NCI-H226 (cell line): ENCODE measurements around the gene MCEMP1.

Experiments
- DNase-seq: peaks from one replicate; pipeline ENCODE4 v3.0.0-alpha.2; 2015

MCEMP1 gene

DNA sequence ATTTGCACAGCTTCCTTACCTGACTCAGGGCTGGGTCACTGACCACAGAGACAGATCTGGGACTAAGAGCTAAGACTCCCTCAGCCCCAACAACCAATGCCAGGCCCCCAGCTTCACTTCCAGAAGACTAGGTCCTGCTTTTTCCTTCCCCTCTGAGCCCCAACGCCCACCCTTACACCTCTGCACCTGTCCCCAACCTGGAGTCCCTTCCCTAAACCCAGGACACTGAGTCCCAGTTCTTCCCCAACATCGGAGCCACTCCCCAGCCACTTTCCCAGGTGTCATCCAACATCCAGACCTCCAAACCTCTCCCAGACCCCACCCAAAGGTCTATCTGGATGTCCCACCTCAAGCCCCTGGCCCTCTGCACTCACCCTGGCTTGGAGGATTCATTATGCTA, 22.1 kb downstream of the MCEMP1 start:
- DNase-seq: no peak

DNA sequence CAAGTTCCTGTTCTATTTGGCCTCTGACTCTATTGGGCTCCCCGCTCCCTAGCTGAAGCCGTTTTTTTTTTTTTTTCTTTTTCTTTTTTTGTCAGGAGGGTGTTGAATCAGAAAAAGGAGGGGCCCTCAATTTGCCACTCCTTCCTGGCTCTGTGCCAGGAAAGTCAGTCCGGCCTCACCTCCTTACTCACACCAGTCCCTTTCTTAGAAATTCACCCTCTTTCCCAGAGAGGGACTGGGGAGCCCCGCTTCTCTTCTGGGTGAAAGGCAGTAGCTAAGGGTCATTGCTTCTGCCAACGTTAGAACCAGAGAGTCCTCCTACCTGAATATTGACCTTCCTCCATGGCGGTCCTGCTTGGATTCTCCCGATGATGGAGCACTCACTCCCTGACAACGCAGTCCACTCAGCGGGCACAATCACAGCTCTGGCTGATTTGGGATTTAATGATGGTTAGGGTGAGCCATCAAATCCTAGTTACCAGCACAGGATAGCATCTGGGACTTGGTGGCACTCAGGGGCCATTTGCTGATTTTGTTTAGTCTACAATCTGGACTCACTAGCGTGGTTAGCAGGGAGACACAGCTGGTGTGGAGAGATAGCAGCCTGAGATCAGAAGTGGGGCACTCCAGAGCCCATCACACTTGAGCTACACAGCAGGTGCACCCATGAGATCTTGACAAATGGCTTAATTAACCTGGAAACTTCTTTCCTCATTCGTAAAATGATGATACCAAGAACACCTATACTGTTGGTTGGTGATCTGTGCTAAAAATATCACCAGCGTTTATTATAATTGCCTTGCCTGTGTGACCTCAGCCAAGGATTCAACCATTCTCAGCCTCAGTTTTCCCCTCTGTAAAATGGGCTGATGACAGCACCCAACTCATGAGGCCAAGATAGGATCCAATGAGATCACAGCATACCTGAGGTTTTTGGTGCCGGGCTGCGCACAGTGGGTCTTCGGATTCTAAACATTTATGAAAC, 22.8 kb downstream of the MCEMP1 start:
- no peak for DNase-seq

DNA sequence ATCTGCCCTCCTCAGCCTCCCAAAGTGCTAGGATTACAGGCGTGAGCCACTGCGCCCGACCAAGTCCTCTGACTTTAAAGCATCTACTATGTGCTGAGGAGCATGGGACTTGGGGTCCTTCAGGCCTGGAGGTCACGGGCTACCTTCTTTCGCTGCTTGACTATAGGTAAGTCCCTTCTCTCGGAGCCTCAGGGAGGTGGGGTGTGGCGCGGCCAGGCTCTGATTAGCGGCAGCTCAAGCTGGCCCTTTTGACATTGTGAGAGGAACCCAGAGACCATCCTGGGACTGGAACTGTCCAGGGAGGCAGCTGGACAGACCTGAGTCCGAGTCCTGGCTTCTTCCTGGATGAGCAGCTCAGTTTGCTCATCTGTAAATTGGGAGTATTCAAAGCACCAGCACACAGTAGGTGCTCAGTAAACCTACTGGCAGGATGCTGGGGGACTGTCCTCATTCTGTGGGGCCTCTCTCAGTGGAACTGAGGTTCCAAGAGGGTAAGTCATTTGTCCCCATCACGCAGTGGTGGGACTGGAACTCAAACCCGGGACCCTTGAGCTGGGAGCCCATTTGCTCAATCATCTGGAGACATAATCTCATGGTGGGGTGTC, 24.3 kb downstream of the MCEMP1 start:
- DNase-seq: no peak

DNA sequence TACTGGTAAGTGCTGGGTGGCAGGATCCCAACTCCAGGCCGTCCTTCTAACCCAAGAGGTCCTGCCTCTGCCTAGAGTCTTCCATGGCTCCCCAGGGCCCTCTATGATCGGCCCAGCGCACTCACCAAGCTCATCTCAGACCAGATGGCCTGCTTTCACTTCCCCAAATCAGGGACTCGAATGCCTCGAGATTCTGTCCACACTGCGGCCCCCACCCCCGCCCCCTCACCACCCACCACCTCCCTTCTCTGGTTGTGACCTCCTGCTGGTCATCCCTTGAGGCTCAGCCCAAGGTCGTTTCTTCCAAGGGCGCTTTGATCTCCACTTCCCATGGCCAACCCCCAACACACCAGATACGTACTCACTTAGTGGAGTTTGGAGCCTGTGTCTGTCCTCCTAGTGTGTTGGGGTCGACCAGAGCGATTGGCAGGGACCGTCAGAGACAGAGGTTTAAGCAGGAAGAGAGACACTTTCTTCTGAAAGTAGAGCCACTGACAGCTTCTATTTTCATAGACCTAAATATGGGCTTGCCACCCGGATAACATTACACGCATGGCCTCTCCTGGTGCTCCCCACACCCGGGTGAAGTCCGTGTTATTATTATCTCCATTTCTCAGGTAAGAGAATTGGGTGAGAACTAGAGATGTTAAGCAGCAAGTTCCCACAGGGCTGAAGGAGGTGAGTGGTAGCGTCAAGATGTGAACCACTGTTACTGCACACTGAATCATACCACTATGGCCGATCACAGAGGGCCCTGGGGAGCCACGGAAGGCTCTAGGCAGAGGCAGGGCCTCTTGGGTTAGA, 25.0 kb downstream of the MCEMP1 start, which contains the start of gene FCER2:
Gene FCER2 (minus strand): TSS at position 478 of the 804 bp plus-strand sequence. CDS start 2,371 bp downstream, outside the sequence.
- no peak for DNase-seq

DNA sequence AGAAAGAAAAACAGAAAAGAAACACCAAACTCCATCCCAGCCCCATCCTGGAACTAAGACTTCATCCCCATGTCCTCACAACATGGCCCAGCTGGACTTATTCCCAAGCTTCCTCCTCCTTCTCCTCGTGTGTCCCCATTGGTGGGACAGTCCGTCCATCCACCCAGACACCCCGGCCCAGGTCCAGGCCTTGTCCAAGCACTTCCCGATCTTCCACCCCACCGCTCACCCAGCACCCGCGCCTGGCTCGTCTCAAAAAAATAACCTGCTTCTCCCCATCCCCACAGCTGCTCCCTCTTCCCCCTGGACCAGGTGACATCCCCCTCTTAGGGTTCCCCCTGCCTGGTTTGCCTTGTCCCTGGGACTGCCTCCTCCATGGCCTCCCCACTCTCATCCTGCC, 26.4 kb downstream of the MCEMP1 start:
- no peak for DNase-seq

DNA sequence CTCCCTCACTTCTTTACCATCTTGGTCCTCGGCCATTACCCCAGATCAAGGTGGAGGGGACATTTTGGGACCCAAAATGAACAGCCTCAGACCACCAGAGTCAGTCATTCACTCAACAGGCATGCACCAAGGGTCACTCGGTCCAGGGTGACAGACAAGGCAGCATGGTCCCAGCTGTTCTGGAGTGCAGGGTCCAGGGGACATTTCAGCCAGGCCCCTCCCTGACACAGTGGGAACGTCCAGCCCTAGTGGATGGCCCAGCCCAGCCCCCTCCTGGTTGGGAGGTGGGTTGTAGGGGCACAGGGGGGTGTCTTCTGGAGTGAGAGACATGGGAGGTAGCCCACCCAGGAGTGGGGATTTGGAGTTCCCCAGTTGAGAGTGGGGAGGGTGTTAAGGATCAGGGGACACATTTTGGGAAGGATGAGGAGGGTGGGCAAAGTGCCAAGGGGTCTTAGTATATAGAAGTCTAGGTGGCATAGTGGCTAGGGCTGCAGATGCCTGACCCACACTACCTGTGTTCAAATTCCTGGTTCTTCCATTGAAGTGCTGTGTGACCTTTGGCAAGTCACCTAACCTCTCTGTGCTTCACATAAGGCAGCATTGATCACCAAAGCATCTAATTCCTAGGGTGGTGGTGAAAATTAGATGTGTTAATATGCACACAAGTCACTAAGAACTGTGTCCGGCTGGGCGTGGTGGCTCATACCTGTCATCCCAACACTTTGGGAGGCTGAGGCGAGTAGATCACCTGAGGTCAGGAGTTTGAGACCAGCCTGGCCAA, 27.6 kb downstream of the MCEMP1 start:
- DNase-seq: no peak

DNA sequence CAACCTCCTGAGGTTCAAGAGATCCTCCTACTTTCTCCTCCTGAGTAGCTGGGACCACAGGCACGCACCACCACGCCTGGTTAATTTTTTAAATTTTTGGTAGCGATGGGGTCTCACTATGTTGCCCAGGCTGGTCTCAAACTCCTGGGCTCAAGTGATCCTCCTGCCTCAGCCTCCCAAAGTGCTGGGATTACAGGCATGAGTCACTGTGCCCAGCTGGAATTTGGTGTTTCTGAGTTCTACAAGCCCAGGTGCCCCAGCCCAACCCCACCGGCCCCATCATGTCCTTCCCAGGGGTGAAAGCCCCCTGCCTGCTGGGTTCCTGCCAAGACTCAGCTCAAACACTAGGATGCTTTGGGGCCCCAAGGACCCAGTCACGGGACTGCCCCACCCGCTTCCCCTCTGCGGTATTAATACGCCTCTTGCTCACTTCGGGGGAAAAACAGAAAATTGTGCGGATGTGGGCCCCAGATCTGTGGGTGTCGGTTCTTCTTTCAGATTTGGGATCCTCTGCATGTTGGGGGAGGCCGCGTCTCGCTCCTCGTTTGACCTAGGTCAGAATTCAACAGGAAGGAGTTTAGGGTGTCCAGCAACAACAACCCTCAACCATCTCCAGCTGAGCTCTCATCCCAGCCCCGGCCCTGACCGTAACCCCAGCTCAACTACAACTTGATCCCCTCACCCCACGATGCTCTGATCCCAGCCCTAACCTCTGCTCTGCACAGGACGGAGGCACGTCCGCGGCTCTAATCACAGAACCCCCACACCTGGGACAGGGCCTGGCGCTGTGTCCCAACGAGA, 28.7 kb downstream of the MCEMP1 start:
- DNase-seq: no peak

DNA sequence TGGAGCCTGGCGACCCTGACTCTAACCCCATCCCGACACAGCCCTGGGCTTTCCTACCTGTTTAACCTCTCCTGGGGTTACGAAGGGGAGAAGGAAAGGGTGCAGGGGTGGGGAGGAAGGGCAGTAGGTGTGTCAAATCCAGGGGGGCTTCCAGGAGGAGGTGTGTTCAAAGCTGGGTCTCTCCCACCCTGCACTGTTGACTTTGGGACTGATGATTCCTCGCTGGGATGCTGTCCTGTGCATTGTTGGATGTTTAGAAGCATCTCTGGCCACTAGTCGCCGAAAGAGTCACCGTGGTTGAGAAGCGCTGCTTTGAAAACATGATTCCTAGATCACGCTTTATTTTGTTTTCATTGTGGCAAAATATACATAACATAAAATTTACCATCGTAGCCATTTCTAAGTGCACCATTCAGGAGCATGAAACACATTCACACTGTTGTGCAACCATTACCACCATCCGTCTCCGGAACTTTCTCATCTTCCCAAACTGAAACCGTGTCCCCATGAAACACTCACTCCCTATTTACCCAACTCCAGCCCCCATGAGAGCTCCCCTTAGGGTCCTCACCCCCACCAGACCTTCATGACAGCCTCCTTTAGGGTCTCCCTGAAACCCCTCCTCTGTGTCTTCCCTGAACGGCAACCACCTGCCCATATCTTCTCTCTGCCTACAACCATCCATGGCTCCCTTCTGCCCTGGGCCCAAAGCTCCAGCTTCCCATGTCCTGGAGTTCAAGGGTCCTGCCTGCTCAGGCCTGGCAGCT, 29.5 kb downstream of the MCEMP1 start:
- no peak for DNase-seq

DNA sequence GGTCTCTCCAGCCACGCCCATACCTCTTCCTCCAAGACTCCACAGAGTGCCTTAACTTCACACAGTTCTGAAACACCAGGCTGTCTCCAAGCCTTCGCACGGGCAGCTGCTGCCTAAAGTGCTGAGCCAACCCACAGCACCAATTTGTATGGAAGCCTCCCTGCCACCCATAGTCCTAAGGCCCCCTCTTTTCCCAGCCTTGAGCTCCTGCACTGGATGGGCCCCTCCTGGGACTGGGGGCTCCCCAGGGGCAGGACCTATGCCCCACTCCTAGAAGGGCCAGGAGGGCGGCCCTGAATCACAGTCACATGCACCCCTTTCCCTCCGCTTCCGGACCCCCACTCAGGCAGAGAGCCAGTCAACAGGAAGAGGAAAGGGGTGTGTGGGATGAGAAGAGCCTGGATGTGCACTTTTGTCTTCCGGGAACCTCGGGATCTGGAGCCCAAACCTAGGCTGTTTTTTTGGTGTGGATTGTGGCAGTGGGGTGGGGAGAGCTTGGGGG, 30.1 kb downstream of the MCEMP1 start:
- no peak for DNase-seq

DNA sequence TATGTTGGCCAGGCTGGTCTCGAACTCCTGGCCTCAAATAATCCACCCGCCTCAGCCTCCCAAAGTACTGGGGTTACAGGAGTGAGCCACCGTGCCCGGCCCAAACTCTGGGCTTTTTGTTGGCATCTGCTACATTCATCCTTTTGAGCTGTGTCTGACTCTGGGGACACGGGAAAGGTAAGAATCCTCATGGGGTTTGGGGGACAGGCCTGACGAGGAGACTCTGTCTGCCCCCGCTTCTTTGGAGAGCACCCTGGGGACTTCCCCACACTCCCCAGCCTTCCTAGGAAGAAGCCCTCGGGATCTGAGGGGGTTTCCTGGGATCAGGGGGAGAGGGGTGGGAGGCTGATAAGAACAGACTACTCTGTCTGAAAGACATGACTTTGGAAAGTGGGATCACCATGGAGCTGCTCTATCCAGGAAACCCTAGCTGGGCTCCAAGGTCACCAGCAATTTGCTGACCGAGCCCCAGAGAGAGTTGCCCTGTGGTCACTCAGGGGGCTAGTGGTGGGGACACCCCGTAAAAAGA, 33.1 kb downstream of the MCEMP1 start:
- DNase-seq: no peak

DNA sequence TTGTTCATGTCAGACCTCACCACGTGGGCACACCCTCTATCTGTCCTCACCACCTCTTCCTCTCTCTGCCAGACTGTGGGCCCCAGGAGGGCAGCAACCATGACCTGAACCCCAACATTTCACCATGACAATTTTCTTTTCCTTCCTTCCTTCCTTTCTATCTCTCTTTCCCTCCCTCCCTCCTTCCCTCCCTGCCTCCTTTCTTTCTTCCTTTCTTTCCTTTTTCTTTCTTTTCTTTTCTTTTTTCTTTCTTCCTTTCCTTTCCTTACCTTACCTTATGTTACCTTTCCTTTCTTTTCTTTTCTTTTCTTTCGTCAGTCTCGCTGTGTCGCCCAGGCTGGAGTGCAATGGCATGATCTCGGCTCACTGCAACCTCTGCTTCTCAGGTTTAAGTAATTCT, 33.7 kb downstream of the MCEMP1 start:
- DNase-seq: no peak

DNA sequence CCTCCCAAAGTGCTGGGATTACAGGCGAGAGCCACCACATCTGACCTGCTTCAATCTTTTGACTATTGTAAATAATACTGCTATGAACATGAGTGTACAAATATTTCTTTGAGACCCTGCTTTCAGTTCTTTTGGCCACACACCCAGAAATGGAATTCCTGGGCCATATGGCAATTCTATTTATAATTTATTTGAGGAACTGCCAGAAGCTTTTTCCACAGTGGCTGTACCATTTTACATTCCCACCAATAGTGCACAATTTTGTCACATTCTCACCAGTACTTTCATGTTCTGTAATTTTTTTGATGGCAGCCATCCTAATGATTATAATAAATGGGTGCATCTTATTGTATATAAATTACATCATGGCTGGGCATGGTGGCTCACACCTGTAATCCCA, 38.8 kb downstream of the MCEMP1 start:
- DNase-seq: no peak

DNA sequence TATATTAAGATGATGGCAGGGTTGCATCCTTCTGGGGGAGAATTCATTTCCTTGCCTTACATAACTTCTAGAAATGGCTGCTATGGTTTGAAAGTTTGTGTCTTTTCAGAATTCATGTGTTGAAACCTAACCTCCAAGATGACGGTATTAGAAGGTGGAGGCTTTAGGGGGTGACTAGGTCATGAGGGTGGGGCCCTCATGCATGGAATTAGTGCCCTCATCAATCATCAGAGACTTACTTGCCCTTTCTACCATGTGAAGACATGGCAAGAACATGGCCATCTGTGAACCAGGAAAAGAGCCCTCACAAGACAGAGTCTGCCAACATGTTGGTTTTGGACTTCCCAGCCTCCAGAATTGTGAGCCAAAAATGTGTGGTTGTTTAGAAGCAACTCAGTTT, 39.9 kb downstream of the MCEMP1 start:
- DNase-seq: no peak

DNA sequence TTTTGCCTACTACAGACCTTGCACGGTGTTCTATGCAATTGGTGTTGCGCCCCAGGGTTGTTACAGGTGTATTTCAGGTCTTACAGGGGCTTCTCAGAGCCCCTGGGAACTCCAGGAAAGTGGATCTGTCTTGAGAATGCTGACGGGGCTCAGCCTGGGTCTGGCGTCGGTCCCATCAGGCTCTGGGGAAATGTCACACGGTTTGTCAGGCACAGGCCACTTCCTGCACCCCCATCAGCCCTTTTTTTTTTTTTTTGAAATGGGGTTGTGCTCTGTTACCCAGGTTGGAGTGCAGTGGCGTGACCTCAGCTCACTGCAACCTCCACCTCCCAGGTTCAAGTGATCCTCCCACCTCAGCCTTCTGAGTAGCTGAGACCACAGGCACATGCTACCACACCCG, 41.8 kb downstream of the MCEMP1 start:
- no peak for DNase-seq

DNA sequence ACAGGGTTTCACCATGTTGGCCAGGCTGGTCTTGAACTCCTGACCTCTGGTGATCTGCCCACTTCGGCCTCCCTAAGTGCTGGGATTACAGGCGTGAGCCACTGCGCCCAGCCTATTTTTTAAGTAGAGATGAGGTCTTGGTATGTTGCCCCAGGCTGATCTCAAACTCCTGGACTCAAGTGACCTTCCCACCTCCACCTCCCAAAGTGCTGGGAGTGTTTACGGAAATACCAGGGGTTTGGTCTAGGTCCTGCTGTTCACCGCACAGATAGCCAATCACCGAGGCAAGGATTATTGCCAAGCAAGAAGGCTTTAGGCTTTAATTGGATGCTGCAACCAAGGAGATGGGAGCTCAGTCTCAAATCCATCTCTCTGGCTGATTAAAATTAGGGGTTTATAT, 43.5 kb downstream of the MCEMP1 start:
- no peak for DNase-seq

DNA sequence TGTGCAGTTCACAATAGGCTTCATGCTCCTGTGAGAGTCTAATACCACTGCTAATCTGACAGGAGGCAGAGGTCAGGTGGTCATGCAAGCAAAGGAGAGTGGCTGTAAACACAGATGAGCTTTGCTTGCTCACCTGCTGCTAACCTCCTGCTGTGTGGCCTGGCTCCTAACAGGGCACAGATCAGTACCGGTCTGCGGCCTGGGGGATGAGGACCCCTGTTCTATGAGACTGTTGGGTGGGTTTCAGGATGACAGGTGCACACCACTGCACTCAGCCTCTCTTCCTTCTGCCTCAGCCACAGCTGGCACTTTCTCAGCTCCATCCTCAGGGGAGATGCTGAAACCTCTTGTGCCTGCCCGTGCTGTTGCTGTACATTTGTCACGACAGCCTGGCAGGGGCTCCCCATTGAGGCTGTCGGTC, 45.4 kb downstream of the MCEMP1 start:
- DNase-seq: no peak

DNA sequence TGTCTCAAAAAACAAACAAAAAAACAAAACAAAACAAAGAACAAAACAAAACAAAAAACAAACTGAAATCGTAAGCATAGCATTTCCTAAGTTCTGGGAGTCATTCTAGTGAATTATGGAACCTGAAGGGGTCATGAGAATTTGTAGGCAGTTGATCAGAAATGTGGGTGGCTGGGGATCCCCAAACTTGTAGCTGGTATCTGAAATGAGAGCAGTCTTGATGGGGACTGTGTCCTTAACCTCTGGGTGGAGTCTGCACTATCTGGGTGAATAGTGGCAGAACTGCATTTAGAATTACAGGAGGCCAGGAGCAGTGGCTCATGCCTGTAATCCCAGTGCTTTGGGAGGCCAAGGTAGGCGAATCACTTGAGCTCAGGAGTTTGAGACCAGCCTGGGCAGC, 48.9 kb downstream of the MCEMP1 start:
- no peak for DNase-seq

DNA sequence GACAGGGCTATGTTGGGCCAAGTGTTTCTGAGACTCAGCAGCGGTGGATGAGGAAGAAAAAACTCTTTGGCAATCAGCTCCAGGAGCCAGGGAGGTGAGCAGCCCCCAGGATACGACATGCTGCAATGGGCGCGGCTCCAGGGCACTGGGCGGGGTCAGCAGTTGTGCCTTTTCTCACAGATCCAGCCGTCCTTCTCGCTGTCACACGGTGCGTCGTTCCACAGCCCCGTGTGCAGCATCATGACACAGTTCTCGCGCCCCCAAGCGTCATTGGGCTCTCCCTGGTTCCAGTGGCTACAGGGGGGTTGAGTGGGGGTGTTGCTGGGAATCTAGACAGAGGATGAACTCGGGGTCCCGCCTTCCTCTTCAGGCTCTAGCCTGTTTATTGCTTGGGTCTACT, 52.3 kb downstream of the MCEMP1 start:
- DNase-seq: no peak
